A673 (cell line): ENCODE measurements around the gene CLEC3B.

Experiments
- CTCF ChIP-seq: fragments of 300-800, 200-600 bp; sonication (generic); conservative IDR thresholded peaks from 2 replicates; pipeline ENCODE4 v1.5.1; 2017; ENCODE audit warnings: low read depth, mild to moderate bottlenecking, antibody characterized with exemption, low read length, moderate library complexity, mixed read lengths
- EZH2 ChIP-seq: fragments of 200-600 bp; sonication (generic); IDR thresholded peaks from 2 replicates; pipeline ENCODE4 v1.6.1; 2017; ENCODE audit warnings: borderline replicate concordance, low read depth, mild to moderate bottlenecking, mixed read lengths, antibody characterized with exemption, low read length; ENCODE audit not compliant: poor library complexity, severe bottlenecking

DNA sequence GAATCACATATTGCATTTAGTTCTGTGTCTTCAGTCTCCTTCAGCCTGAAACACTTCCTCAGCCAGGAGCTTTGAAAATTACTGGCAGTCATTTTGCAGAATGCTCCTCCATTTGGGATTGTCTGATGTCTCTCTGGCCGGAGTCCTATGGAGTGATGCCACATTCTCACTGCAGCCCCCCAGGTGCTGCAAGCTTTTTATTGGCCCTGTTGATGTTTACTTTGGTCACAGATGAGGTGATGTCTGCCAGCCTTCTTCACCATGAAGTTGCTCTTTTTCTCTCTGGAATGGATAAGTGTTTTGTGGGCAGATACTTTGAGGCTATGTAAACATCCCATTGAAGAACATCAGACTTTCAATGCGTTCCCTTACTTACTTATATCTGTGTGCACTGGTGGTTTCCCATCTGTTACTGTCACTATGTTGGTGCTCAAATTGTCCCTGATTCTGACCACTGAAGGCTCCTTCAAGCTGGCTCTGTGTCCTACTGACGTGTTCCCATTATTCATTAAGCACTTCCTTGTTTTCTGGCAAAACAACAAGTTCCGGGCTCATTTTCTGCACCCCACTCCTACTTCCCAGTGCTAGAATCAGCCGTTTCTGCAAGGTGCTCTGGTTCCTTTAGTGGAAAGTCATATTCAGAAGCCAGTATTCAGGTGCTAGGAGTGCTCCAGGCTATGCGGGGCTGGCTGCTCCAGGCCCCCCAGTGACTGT lies 1.4 kb upstream of the CLEC3B start:
- TF ChIP-seq CTCF, result no peak
- no peak for TF ChIP-seq EZH2
